H1 (cell line): ENCODE results near the gene SLC26A1. TPM values are rescaled to one million over a fixed set of nuclear protein-coding genes. Genes with fewer than 3 reads are reported as not detected.

Experiments
- CTCF ChIA-PET: fragments of 300-600 bp; sonication (Branson Sonifier 250); formaldehyde crosslinking; loops from one replicate; lab custom pipeline; 2021; ENCODE audit not compliant: partially characterized antibody; lab: Charles Lee
- POLR2A ChIA-PET: fragments of 300-600 bp; sonication (Branson Sonifier 250); formaldehyde crosslinking; loops from one replicate; lab custom pipeline; 2021; ENCODE audit warnings: inconsistent platforms; ENCODE audit not compliant: partially characterized antibody; lab: Charles Lee
- DNase-seq, 2 experiments: peaks; one replicate each; pipeline versions ENCODE4 v3.0.0 to v3.0.0-alpha.2; 2010 to 2022; ENCODE audit warnings: low spot score in 2 of 2, low read depth in 1 of 2, mixed read lengths in 1 of 2
- FAIRE-seq: peaks from 2 replicates; lab custom pipeline; 2011; peaks lifted over from hg19 to GRCh38; lab: Jason Lieb, UNC
- H2AFZ ChIP-seq: 2 replicates; pipeline ENCODE4 v1.8.1; 2012; ENCODE audit warnings: low read length, inconsistent platforms
- H2AK5ac ChIP-seq: 2 replicates; pipeline ENCODE4 v1.6.1; 2013; ENCODE audit warnings: low read depth, low read length
- H2BK120ac ChIP-seq: replicated peaks from 2 replicates; pipeline ENCODE3; 2013; ENCODE audit warnings: low read depth, low read length, inconsistent platforms
- H2BK12ac ChIP-seq: 2 replicates; pipeline ENCODE4 v1.6.1; 2013; ENCODE audit warnings: low read depth, low read length
- H2BK15ac ChIP-seq: 2 replicates; pipeline ENCODE4 v1.6.1; 2013; ENCODE audit warnings: low read length
- H2BK20ac ChIP-seq: 2 replicates; pipeline ENCODE4 v1.6.1; 2013; ENCODE audit warnings: low read length
- H2BK5ac ChIP-seq: 2 replicates; pipeline ENCODE4 v1.6.1; 2013; ENCODE audit warnings: low read depth, low read length
- H3K14ac ChIP-seq: 2 replicates; pipeline ENCODE4 v1.6.1; 2013; ENCODE audit warnings: inconsistent platforms; ENCODE audit not compliant: insufficient read length
- H3K18ac ChIP-seq: 2 replicates; pipeline ENCODE4 v1.6.1; 2013; ENCODE audit warnings: low read length; ENCODE audit errors: extremely low read depth
- H3K23ac ChIP-seq: 2 replicates; pipeline ENCODE4 v1.6.1; 2013; ENCODE audit warnings: inconsistent platforms; ENCODE audit not compliant: insufficient read length
- H3K23me2 ChIP-seq: 2 replicates; pipeline ENCODE4 v1.6.1; 2013; ENCODE audit warnings: low read depth, low read length
- H3K27ac ChIP-seq: 2 replicates; pipeline ENCODE4 v1.6.1; 2011; ENCODE audit warnings: low read depth, low read length, inconsistent platforms
- H3K27me3 ChIP-seq, 4 experiments: replicated peaks in 1 of 4; 1 replicate in 1 of 4; 2 replicates in 3 of 4; pipeline versions ENCODE4 v1.6.1 to v1.8.1; 2011 to 2013; ENCODE audit warnings: low read length in 3 of 4, mild to moderate bottlenecking in 3 of 4, inconsistent platforms in 2 of 4, mixed read lengths in 2 of 4, moderate library complexity in 1 of 4; ENCODE audit not compliant: control insufficient read depth in 3 of 4, insufficient read depth in 3 of 4; ENCODE audit errors: extremely low read depth in 1 of 4
- H3K36me3 ChIP-seq, 4 experiments: 2 replicates each; pipeline versions ENCODE4 v1.6.1 to v1.8.1; 2011 to 2013; ENCODE audit warnings: mild to moderate bottlenecking in 4 of 4, low read length in 3 of 4, moderate library complexity in 2 of 4, control low read depth in 1 of 4, inconsistent platforms in 1 of 4; ENCODE audit not compliant: insufficient read depth in 4 of 4, control insufficient read depth in 2 of 4
- H3K4ac ChIP-seq: replicated peaks from 2 replicates; pipeline ENCODE3; 2013; ENCODE audit warnings: low read length, low read depth, mixed read lengths, inconsistent platforms; ENCODE audit not compliant: insufficient read length
- H3K4me1 ChIP-seq, 4 experiments: replicated peaks in 1 of 4; 1 replicate in 1 of 4; 2 replicates in 3 of 4; pipeline versions ENCODE4 v1.6.1 to v1.8.1; 2011 to 2013; ENCODE audit warnings: low read length in 3 of 4, inconsistent platforms in 2 of 4, mixed read lengths in 1 of 4; ENCODE audit not compliant: insufficient read depth in 4 of 4, control insufficient read depth in 3 of 4
- H3K4me2 ChIP-seq, 2 experiments: 2 replicates each; pipeline versions ENCODE4 v1.6.1 to v1.8.1; 2011 to 2013; ENCODE audit warnings: low read depth in 2 of 2, low read length in 2 of 2, control low read depth in 1 of 2, inconsistent platforms in 1 of 2, mild to moderate bottlenecking in 1 of 2; ENCODE audit not compliant: insufficient read depth in 1 of 2
- H3K4me3 ChIP-seq, 4 experiments: fragments of 200-600, 300-600 bp in 1 of 4; sonication (generic), shearing (Covaris generic), sonication (Bioruptor Twin) in 1 of 4; 2 replicates each; pipeline versions ENCODE4 v1.5.1 to v1.8.1; 2011 to 2016; ENCODE audit warnings: low read length in 4 of 4, low read depth in 3 of 4, control low read depth in 2 of 4, inconsistent platforms in 2 of 4, mild to moderate bottlenecking in 2 of 4, mixed read lengths in 1 of 4, moderate library complexity in 1 of 4; ENCODE audit not compliant: insufficient read depth in 2 of 4; ENCODE audit errors: extremely low read depth in 1 of 4
- H3K56ac ChIP-seq: replicated peaks from 2 replicates; pipeline ENCODE3; 2013; ENCODE audit warnings: low read depth, mild to moderate bottlenecking, mixed read lengths, low read length, inconsistent platforms; ENCODE audit not compliant: insufficient read length
- H3K79me1 ChIP-seq: 2 replicates; pipeline ENCODE4 v1.6.1; 2013; ENCODE audit warnings: low read depth, low read length, control low read depth
- H3K79me2 ChIP-seq, 2 experiments: 2 replicates each; pipeline versions ENCODE4 v1.6.1 to v1.8.1; 2012 to 2013; ENCODE audit warnings: low read length in 2 of 2, mild to moderate bottlenecking in 2 of 2, inconsistent platforms in 1 of 2; ENCODE audit not compliant: insufficient read depth in 2 of 2, control insufficient read depth in 1 of 2
- H3K9ac ChIP-seq, 4 experiments: replicated peaks in 1 of 4; 1 replicate in 1 of 4; 2 replicates in 3 of 4; pipeline versions ENCODE4 v1.6.1 to v1.8.1; 2011 to 2013; ENCODE audit warnings: low read depth in 3 of 4, low read length in 3 of 4, control low read depth in 2 of 4, mild to moderate bottlenecking in 2 of 4, moderate library complexity in 2 of 4, inconsistent platforms in 1 of 4; ENCODE audit errors: extremely low read depth in 1 of 4
- H3K9me3 ChIP-seq, 2 experiments: 2 replicates each; pipeline versions ENCODE4 v1.6.1 to v1.8.1; 2012 to 2013; ENCODE audit warnings: mild to moderate bottlenecking in 2 of 2, moderate library complexity in 2 of 2, control low read depth in 1 of 2, inconsistent platforms in 1 of 2, low read depth in 1 of 2, low read length in 1 of 2, mixed read lengths in 1 of 2; ENCODE audit not compliant: insufficient read depth in 2 of 2
- H4K20me1 ChIP-seq, 2 experiments: replicated peaks in 1 of 2; 2 replicates each; pipeline versions ENCODE3 to v1.8.1; 2011 to 2013; ENCODE audit warnings: inconsistent platforms in 2 of 2, low read length in 2 of 2, mild to moderate bottlenecking in 1 of 2; ENCODE audit not compliant: insufficient read depth in 2 of 2, control insufficient read depth in 1 of 2
- H4K5ac ChIP-seq: 2 replicates; pipeline ENCODE4 v1.6.1; 2013; ENCODE audit warnings: low read length, low read depth, mixed read lengths, inconsistent platforms; ENCODE audit not compliant: insufficient read length
- H4K8ac ChIP-seq: 2 replicates; pipeline ENCODE4 v1.8.0; 2013; ENCODE audit warnings: mild to moderate bottlenecking, moderate library complexity, low read length, inconsistent platforms; ENCODE audit not compliant: insufficient read depth; ENCODE audit errors: extremely low read depth
- H4K91ac ChIP-seq: replicated peaks from 2 replicates; pipeline ENCODE3; 2013; ENCODE audit warnings: low read length, mixed read lengths, inconsistent platforms; ENCODE audit not compliant: insufficient read length
- CBX8 ChIP-seq: fragments of 300-800, 300-1000 bp; sonication (generic); IDR thresholded peaks from 2 replicates; pipeline ENCODE4 v1.7.1; 2016; ENCODE audit warnings: low read depth, low read length, borderline replicate concordance
- CEBPB ChIP-seq: IDR thresholded peaks from 2 replicates; pipeline ENCODE4 v1.6.1; 2012; ENCODE audit warnings: low read depth, low read length
- EZH2 ChIP-seq: fragments of 200-600 bp; sonication (generic); IDR thresholded peaks from 2 replicates; pipeline ENCODE4 v1.7.1; 2012; ENCODE audit warnings: low read depth, mild to moderate bottlenecking, moderate library complexity, low read length, inconsistent platforms; ENCODE audit not compliant: severe bottlenecking
- GTF2F1 ChIP-seq: IDR thresholded peaks from 2 replicates; pipeline ENCODE4 v1.6.1; 2012; ENCODE audit warnings: low read depth, low read length, improper control_type of control experiment, borderline replicate concordance
- MAFK ChIP-seq: IDR thresholded peaks from 2 replicates; pipeline ENCODE4 v1.6.1; 2012; ENCODE audit warnings: low read depth, mild to moderate bottlenecking, improper control_type of control experiment, low read length
- MAX ChIP-seq: IDR thresholded peaks from 2 replicates; pipeline ENCODE4 v1.6.1; 2012; ENCODE audit warnings: inconsistent platforms
- SUZ12 ChIP-seq: fragments of 200-600 bp; sonication (generic); IDR thresholded peaks from 2 replicates; pipeline ENCODE4 v1.6.1; 2012; ENCODE audit warnings: mild to moderate bottlenecking, inconsistent platforms, low read length, moderate library complexity, mixed read lengths
- TAF1 ChIP-seq: IDR thresholded peaks from 2 replicates; pipeline ENCODE4 v1.6.1; 2011; ENCODE audit warnings: mild to moderate bottlenecking, low read depth, low read length
- WGBS, 2 experiments: shearing (Covaris generic) in 1 of 2; methylation state at CpG; one replicate each; pipeline versions ENCODE4 v1.1.6 to v1.1.7; 2013 to 2015; ENCODE audit warnings: low lambda C conversion rate in 2 of 2, mixed read lengths in 2 of 2, inconsistent platforms in 1 of 2, low coverage in 1 of 2, missing lambda C conversion rate in 1 of 2; ENCODE audit not compliant: insufficient replicate concordance in 2 of 2, insufficient coverage in 1 of 2, insufficient read length in 1 of 2; ENCODE audit errors: extremely low coverage in 1 of 2, missing lambda C conversion rate in 1 of 2; 5-methylcytosine and 5-hydroxymethylcytosine counted together
- polyA plus RNA-seq, 7 experiments: library from polyadenylated mRNA; depleted of rRNA in 3 of 7; stranded (reverse) in 5 of 7; unstranded in 2 of 7; fragments of >200 nt in 5 of 7; fragments of 200-250 nt in 2 of 7; gene quantifications; 1 replicate in 5 of 7; 2 replicates in 1 of 7; 4 replicates in 1 of 7; pipeline versions ENCODE4 v1.2.1 to v1.2.3, GENCODE V29; 2011 to 2013; ENCODE audit warnings: missing spikeins in 2 of 7, mixed read lengths in 2 of 7
- total RNA-seq: library from RNA; stranded (reverse); fragmentation: NEBNext Ultra II Directional; extraction: Animal tissue kit (Norgen Biotek cat#: 25700); gene quantifications from 2 replicates; pipeline ENCODE4 v1.2.1, GENCODE V29; 2021
- TF ChIP-seq, protein P1 (sequence below): IDR thresholded peaks from 2 replicates; pipeline ENCODE4 v1.6.1; 2012; ENCODE audit warnings: low read length, inconsistent platforms
- TF ChIP-seq, protein P2 (sequence below): IDR thresholded peaks from 2 replicates; pipeline ENCODE4 v1.6.1; 2011; ENCODE audit warnings: low read depth, mild to moderate bottlenecking, low read length; ENCODE audit not compliant: insufficient read depth

Gene SLC26A1
- total and polyA plus RNA-seq, 2 of the 8 experiments (the other 6 are each of a cell fraction or from before 2014, with no cell fraction given), result 0.11 TPM; not detected in 1

DNA sequence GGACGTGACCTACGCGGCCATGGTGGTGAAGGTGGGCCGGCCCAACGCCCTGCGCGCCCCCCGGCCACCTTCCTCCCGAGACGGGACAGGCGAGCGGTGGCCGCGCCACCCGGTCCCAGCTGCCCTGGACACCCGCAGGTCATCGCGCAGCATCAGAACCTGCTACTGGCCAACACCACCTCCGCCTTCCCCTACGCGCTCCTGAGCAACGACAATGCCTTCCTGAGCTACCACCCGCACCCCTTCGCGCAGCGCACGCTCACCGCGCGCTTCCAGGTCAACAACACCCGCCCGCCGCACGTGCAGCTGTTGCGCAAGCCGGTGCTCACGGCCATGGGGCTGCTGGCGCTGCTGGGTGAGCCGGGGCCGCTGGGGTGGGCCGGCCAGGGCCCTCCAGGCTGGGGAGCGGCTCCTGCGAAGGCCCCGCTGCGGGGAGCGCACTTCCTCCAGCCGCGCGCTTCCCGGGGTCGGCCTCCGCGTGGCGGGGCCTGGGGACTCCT, 9.0 kb upstream of the SLC26A1 start:
- no peak for DNase-seq
- no peak overlapping the region for H3K9ac ChIP-seq
- no peak overlapping the region; the same call in 1 of the 2 replicates for H2AFZ ChIP-seq
- peaks cover 54 to 89% (median 85%) of the 10 kb centered on the region in 4 experiments for H3K27me3 ChIP-seq
- H3K36me3 ChIP-seq, result no peaks in the 10 kb centered on the region
- H4K20me1 ChIP-seq, result peaks cover 2 to 18% of the 10 kb centered on the region in 2 experiments
- H2BK15ac ChIP-seq, result peak overlapping the region; percentile 88; the same call in 1 of the 2 replicates
- WGBS, 2 experiments, result 10% methylated on average over 44 of the region's 54 CpGs; no CpG with 5 or more reads in 1 of the 2 experiments
- no peak overlapping the region for H3K4ac ChIP-seq
- H2BK20ac ChIP-seq, result no peak overlapping the region
- no peak overlapping the region for H2AK5ac ChIP-seq
- peak overlapping the region; percentile 9 to 60 (median 32) for H3K4me3 ChIP-seq
- H3K27ac ChIP-seq, result no peak overlapping the region
- no peak overlapping the region for H2BK120ac ChIP-seq
- H3K14ac ChIP-seq, result no peak overlapping the region
- H4K91ac ChIP-seq, result no peak overlapping the region
- no peak overlapping the region for H3K56ac ChIP-seq
- no peak overlapping the region for H2BK12ac ChIP-seq
- ChIA-PET POLR2A (interaction anchor here (1.3 kb wide), 1 partner anchor 31 kb away, joined by 3 read pairs; no protein-coding TSS in a partner anchor), CTCF (interaction anchor here (0.9 to 1.9 kb wide), 2 partner anchors 15 to 746 kb away, joined by 3 to 5 read pairs; partner anchors contain the start of gene IDUA)
- H3K23me2 ChIP-seq, result peaks cover 12% of the 10 kb centered on the region; the same call in 1 of the 2 replicates
- no peak overlapping the region for H4K5ac ChIP-seq
- FAIRE-seq, result no peak
- no peaks in the 10 kb centered on the region for H3K79me1 ChIP-seq
- H3K18ac ChIP-seq, result peak overlapping the region; percentile 48
- no peak overlapping the region for H2BK5ac ChIP-seq
- no peak overlapping the region for H4K8ac ChIP-seq
- H3K23ac ChIP-seq, result no peak overlapping the region
- H3K79me2 ChIP-seq, result no peaks in the 10 kb centered on the region
- peak overlapping the region; percentile 61 to 76 for H3K4me2 ChIP-seq
- H3K4me1 ChIP-seq, result peaks cover 0 to 4% (median 4%) of the 10 kb centered on the region in 4 experiments; a peak in 5 of 7 replicates
- H3K9me3 ChIP-seq, result no peaks in the 10 kb centered on the region
- TF ChIP-seq, protein P1, sequence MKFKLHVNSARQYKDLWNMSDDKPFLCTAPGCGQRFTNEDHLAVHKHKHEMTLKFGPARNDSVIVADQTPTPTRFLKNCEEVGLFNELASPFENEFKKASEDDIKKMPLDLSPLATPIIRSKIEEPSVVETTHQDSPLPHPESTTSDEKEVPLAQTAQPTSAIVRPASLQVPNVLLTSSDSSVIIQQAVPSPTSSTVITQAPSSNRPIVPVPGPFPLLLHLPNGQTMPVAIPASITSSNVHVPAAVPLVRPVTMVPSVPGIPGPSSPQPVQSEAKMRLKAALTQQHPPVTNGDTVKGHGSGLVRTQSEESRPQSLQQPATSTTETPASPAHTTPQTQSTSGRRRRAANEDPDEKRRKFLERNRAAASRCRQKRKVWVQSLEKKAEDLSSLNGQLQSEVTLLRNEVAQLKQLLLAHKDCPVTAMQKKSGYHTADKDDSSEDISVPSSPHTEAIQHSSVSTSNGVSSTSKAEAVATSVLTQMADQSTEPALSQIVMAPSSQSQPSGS, result no peak
- TF ChIP-seq CBX8, result no peak
- TF ChIP-seq TAF1, result no peak
- peak; percentile 91 for TF ChIP-seq SUZ12
- TF ChIP-seq MAX, result peak; percentile 97
- peak; percentile 99 for TF ChIP-seq CEBPB
- peak; percentile 91 for TF ChIP-seq EZH2
- no peak for TF ChIP-seq MAFK
- TF ChIP-seq, protein P2, sequence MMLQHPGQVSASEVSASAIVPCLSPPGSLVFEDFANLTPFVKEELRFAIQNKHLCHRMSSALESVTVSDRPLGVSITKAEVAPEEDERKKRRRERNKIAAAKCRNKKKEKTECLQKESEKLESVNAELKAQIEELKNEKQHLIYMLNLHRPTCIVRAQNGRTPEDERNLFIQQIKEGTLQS, result no peak
- TF ChIP-seq GTF2F1, result no peak
